IPS-15b (cell line): ENCODE results near the gene TMEM255B.

Experiments used
- H3K27me3 ChIP-seq: one replicate; pipeline ENCODE4 v1.6.1; 2013; ENCODE audit warnings: low read length; ENCODE audit not compliant: control insufficient read depth, insufficient read depth
- H3K36me3 ChIP-seq: one replicate; pipeline ENCODE4 v1.6.1; 2013; ENCODE audit warnings: low read length; ENCODE audit not compliant: control insufficient read depth, insufficient read depth
- H3K4me1 ChIP-seq: one replicate; pipeline ENCODE4 v1.6.1; 2013; ENCODE audit warnings: mild to moderate bottlenecking, low read length; ENCODE audit not compliant: control insufficient read depth, insufficient read depth
- H3K4me3 ChIP-seq: one replicate; pipeline ENCODE4 v1.5.1; 2013; ENCODE audit warnings: low read depth, low read length
- H3K9ac ChIP-seq: one replicate; pipeline ENCODE4 v1.6.1; 2013; ENCODE audit warnings: low read depth, mild to moderate bottlenecking, low read length
- H3K9me3 ChIP-seq: one replicate; pipeline ENCODE4 v1.6.1; 2013; ENCODE audit warnings: mild to moderate bottlenecking, low read length; ENCODE audit not compliant: control insufficient read depth, insufficient read depth

The TMEM255B gene

DNA sequence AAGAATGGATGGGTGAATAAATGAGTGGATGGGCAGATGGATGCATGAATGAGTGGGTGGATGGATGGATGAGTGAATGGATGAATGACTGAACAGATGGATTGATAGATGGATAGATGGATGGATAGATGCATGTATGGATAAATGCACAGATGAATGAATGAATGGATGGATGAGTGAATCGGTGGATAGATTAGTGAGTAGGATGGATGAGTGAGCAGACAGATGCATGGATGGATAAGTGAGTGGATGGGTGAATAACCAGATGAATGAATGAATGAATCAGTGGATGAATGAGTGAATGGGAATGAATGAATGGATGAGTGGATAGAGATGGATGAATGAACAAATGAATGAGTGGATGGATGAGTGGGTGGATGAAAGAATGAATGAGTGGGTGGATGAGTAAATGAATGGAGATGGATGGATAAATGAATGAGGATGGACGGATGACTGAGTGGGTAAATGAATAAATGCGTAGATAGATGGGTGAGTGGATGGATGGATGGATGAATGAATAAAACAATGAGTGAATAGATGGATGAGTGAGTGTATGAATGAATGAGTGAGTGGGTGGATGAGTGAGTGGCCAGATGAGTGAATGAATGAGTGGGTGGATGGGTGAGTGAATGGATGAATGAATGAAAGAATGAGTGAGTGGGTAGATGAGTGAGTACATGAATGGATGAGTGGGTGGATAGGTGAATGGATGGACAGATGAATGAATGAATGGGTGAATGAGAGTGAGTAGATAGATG, 91.9 kb downstream of the TMEM255B start:
- Histone ChIP-seq H3K4me1 (peaks cover 3% of the 10 kb centered on the region), H3K36me3 (peaks cover 4% of the 10 kb centered on the region), H3K9me3 (no peaks in the 10 kb centered on the region), H3K4me3 (no peak overlapping the region), H3K27me3 (no peaks in the 10 kb centered on the region), H3K9ac (no peak overlapping the region)

DNA sequence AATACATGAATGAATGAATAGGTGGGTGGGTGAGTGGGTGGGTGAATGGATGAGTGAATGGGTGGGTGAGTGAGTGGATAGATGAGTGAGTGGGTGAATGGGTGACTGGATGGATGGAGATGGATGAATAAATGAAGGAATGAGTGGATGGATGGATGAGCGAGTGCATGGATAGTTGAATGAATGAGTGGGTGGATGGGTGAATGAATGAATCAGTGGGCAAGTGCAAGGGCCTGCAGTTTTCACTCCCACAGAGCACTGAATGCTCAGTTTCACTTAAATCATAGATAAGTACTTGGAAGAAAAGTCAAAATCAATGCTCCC, 92.4 kb downstream of the TMEM255B start:
- Histone ChIP-seq H3K4me1 (peaks cover 3% of the 10 kb centered on the region), H3K4me3 (no peak overlapping the region), H3K9ac (no peak overlapping the region), H3K9me3 (no peaks in the 10 kb centered on the region), H3K36me3 (peaks cover 4% of the 10 kb centered on the region), H3K27me3 (no peaks in the 10 kb centered on the region)

DNA sequence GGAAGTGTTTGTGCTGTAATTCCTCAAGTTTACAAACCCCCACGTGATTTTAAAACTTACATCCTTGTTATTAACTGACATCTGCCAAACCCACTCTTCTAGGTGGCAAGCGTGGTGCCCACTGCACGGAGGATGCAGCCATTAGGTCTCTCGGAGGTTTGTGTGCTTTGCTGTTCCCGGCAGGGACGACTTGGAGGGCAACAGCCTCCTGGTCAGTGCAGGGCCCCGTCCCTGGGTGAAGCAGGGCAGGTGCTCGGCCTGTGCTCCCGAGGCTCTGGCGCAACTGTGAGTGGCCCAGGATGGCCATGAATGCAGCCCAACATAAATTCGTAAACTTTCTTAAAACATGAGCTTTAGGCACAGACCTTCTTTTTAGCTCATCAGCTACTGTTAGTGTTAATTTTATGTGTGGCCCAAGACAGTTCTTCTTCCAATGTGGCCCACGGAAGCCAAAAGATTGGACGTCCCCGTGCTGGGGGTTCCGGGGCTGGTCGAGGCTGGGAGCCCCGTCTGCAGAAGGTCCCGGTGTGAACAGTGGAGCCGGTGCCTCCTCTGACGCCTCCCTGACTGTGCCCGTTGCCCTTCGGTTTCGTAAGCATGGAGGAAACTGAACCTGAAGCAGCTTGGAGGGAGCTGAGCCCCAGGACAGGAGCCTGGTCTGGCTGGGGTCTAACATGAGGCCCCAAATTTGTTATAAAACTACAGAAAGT, 93.0 kb downstream of the TMEM255B start:
- no peaks in the 10 kb centered on the region for H3K9me3 ChIP-seq
- no peak overlapping the region for H3K9ac ChIP-seq
- no peak overlapping the region for H3K4me3 ChIP-seq
- no peaks in the 10 kb centered on the region for H3K36me3 ChIP-seq
- H3K4me1 ChIP-seq = peaks cover 3% of the 10 kb centered on the region
- H3K27me3 ChIP-seq = no peaks in the 10 kb centered on the region

DNA sequence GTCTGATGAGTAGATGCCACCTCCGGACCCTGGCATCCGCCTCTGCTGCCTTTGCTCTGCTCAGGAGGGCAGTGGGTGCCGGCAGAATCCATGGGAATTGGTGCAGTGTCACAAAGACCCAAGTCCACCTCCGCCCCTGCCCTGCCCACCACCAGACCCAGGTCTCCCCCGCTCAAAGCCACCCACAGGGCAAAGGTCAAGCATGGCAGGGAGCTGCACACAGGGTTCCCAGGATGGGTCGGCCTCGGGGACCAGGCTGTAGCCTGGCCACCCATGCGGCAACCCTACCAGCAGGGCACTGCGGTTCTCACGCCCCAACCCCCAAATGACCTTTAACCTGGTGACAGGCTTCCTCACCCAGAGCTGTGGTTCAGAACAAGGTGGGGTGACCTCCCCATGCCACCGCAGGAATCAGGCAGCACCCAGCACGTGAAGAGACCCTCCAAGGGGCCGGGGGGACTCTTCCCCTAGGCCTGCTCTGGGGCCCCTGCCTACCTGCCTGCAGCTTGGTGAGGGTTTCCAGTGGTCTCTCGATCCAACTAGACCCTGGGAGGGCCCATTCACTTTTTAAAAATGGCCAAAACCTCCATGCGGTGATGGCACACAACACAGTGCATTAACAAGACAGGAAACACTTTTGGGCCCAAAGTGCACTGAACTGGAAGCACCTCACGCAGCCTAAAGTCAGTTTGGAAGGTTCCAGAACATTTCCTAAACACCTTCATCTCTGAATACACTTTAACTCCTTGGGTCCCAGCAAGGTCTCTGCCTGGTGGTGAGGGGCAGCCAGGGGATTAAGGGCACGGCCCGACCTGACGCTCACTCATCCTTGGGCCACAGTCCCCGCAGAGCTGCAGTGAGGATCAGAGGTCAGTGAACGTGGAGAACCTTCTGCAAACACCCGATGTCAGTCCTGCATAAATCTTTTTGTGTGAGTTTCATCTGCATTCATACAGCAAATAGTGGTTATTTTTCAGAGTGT, 93.8 kb downstream of the TMEM255B start:
- no peaks in the 10 kb centered on the region for H3K27me3 ChIP-seq
- H3K4me1 ChIP-seq = peaks cover 3% of the 10 kb centered on the region
- H3K36me3 ChIP-seq = no peaks in the 10 kb centered on the region
- H3K9ac ChIP-seq = no peak overlapping the region
- no peak overlapping the region for H3K4me3 ChIP-seq
- H3K9me3 ChIP-seq = no peaks in the 10 kb centered on the region

DNA sequence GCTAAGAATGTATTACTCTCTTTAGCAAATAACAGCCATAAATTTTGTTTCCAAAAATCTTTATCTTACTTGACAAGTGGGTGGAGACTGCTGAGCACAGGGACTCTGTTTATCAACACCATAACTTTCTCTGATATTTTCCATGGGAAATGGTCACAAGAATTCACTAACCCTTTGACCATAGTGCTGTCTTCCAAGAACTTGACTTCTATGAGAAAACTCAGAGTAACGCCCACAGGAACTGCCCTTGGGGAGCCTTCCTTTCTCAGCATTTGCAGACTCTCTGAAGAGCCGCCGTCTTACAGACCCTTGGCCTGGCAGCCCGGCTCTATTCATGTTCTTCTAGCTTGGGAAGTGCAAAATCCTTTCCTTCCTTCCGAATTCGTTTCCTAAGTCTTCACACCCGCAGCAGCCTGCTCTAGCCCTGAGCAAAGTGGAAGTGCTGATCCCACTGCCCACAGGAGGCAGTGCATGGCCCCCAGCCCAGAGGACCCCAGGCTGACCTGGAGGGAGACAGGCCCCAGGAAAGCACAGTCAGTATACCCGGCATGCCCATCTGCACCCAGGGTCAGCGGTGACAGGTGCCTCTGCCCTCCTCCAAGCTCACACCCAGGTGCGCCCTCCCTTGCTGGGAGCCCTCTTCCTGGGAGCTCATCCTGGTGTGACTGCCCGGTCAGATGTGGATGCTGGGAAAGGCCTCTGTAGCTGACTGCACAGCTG, 94.7 kb downstream of the TMEM255B start:
- no peak overlapping the region for H3K9ac ChIP-seq
- H3K36me3 ChIP-seq = no peaks in the 10 kb centered on the region
- H3K4me1 ChIP-seq = peaks cover 3% of the 10 kb centered on the region
- H3K9me3 ChIP-seq = no peaks in the 10 kb centered on the region
- H3K27me3 ChIP-seq = no peaks in the 10 kb centered on the region
- no peak overlapping the region for H3K4me3 ChIP-seq

DNA sequence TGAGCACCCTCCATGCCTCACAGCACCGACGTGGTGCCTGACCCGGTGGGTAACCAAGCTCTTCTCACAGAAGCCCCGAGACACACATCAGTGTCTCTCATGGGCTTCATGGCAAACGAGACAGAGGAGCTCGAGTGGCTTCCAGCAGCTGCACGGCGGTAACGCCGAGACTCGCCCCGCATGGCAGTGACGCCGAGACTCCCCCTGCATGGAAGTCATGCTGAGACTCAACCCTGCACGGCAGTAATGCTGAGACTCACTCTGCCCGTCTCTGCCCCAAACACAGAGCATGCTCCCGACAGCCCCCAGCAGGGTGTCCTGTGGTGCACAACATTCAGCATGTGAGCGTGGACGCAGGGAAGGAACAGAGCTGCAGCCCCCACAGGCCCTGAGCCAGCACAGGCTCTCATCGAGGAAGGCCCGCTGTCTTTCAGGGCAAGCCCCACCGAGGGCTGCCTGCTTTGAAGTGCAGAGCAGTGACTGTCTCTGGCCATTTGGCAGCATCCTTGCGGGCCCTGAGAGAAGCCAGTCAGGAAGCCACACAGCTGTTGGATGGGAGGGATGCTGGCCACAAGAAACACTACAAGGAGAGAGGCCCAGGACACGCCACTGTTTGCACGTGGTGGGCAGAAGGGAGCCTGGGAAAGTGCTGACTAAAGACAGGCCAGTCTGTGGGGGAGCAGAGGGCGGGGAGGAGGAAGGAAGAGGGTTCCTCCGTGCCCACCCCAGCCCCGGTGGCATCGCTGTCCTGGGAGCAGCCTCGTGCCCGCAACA, 95.4 kb downstream of the TMEM255B start:
- H3K36me3 ChIP-seq = no peaks in the 10 kb centered on the region
- no peak overlapping the region for H3K4me3 ChIP-seq
- no peak overlapping the region for H3K9ac ChIP-seq
- no peaks in the 10 kb centered on the region for H3K27me3 ChIP-seq
- H3K9me3 ChIP-seq = no peaks in the 10 kb centered on the region
- peaks cover 1% of the 10 kb centered on the region for H3K4me1 ChIP-seq

DNA sequence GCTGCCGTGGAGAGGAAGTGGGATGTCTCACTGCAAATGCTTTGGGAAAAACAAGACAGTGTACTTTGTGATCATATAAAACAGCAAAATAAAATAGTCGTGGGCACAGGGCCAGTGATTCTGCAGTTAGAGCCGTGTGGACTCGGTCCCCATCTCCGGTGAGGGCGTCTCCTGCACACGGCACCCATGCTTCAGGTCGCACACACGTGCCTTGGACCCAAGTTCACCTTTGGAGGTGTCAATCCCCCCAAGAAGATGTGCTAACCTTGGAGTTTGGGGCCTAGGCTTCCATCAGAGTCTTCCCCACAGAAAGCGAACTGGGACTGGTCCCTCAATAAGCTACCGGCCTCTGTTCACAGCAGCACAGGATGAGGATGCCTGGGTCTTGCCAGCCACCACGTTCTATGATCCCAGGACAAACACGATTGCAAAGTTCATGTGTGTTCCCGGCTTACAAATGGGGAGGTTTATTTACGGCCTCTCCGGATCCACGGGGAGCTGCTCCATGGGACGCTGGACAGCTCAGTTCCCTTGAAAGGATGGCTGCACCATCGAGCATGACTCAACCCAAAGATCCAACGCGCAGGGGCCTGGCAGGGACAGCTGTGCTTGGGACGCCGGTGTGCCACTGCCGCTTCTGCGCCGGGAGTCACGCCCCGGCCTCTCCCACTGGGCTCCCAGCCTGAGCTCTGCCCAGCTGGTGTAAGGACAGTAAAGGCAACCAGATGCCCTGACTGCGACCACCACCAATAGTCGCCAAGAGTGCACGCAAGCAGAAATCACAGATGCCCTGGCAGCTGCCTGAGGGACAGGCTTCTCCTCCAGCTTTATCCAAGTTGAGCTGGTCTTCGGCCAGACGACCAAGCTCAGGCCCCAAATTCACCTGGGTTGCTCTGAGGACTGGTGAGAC, 96.2 kb downstream of the TMEM255B start:
- Histone ChIP-seq H3K27me3 (no peaks in the 10 kb centered on the region), H3K4me1 (peaks cover 8% of the 10 kb centered on the region), H3K36me3 (no peaks in the 10 kb centered on the region), H3K9me3 (no peaks in the 10 kb centered on the region), H3K4me3 (no peak overlapping the region), H3K9ac (no peak overlapping the region)

DNA sequence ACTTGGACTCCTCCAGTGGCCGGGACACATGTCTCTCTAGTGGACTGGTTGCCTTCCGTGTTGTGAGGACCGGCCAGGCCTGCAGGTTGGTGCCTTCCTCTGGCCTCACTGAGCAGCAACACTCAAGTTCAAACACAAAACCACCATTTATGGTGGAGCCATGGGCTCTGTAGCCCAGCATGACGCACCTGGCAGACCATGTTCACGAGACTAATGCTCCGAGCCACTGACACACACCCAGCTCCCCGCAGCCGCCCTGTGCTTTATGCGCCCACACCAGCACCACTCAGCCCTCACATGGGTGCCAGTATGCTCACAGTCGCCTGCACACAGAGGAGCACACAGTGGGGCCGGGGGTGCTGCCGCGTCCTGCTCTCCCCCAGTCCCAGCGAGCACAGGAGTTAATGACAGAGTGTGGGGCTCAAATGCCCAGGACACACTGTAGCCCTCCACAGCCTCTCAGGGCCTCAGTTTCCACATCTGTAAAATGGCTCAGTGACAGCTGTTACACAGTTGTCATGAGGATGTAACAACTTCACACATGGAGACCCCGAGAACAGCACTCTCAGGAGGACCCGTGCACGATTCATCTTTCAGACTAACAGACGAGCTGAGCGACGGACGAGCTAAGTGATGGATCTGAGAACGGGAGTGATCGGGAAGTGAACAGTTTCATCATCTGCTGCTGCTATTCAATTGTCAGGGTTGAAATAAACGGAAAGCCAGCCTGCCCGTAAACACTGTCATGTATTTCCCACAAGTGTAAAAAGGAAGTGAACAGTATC, 97.1 kb downstream of the TMEM255B start:
- no peaks in the 10 kb centered on the region for H3K9me3 ChIP-seq
- H3K36me3 ChIP-seq = no peaks in the 10 kb centered on the region
- H3K4me1 ChIP-seq = peaks cover 14% of the 10 kb centered on the region
- no peak overlapping the region for H3K9ac ChIP-seq
- H3K4me3 ChIP-seq = no peak overlapping the region
- H3K27me3 ChIP-seq = no peaks in the 10 kb centered on the region

DNA sequence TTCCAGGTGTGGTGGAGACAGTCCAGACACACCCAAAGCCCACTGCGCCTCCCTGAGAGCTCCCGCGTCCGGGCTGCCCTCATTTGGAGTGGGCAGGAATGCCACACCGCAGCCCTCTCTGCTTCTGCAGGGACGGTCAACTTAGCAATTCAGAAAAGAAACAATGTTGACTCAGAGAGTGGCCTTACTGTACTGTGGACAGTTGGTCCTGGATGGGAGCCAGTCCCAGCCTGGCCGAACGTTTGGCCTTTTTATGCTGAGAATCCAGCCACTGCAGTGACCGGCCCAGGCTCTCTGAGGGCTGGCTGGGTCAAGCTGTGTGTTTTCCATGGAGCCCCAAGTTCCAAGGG, 97.7 kb downstream of the TMEM255B start:
- H3K27me3 ChIP-seq = no peaks in the 10 kb centered on the region
- no peak overlapping the region for H3K4me3 ChIP-seq
- no peaks in the 10 kb centered on the region for H3K9me3 ChIP-seq
- no peaks in the 10 kb centered on the region for H3K36me3 ChIP-seq
- peaks cover 16% of the 10 kb centered on the region for H3K4me1 ChIP-seq
- no peak overlapping the region for H3K9ac ChIP-seq
